ENCODE data around the gene IDH2.
A peak's percentile ranks its signal among the peaks of the same experiment; 100 is the strongest.

Gene IDH2

GRCh38 chr15:90037961-90038631, 64.2 kb downstream of the IDH2 start:
- H3K27ac ChIP-seq (ENCODE audit: low read length) = peak overlapping the region; percentile 14
- no peaks in the 10 kb centered on the region for H3K9me3 ChIP-seq (ENCODE audit: control insufficient read depth in 1 of 2, low read length in 2 of 2)
- no peak overlapping the region for H3K4me3 ChIP-seq (ENCODE audit: low read depth in 1 of 2, low read length in 2 of 2)
- H3K27me3 ChIP-seq (ENCODE audit: low read depth, low read length) = no peaks in the 10 kb centered on the region
- H3K4me1 ChIP-seq (ENCODE audit: control insufficient read depth in 1 of 2, insufficient read depth in 2 of 2, low read length in 2 of 2) = peaks cover 27 to 33% of the 10 kb centered on the region in 2 donors
- peaks cover 0 to 5% of the 10 kb centered on the region in 2 donors for H3K36me3 ChIP-seq (ENCODE audit: control insufficient read depth in 1 of 2, insufficient read depth in 2 of 2, low read length in 2 of 2)

GRCh38 chr15:90037511-90037860, 64.8 kb downstream of the IDH2 start:
- Histone ChIP-seq H3K36me3 (ENCODE audit: control insufficient read depth in 1 of 2, insufficient read depth in 2 of 2, low read length in 2 of 2) (peaks cover 0 to 3% of the 10 kb centered on the region in 2 donors), H3K4me1 (ENCODE audit: control insufficient read depth in 1 of 2, insufficient read depth in 2 of 2, low read length in 2 of 2) (peaks cover 29 to 34% of the 10 kb centered on the region in 2 donors), H3K27ac (ENCODE audit: low read length) (no peak overlapping the region), H3K9me3 (ENCODE audit: control insufficient read depth in 1 of 2, low read length in 2 of 2) (no peaks in the 10 kb centered on the region), H3K4me3 (ENCODE audit: low read depth in 1 of 2, low read length in 2 of 2) (no peak overlapping the region), H3K27me3 (ENCODE audit: low read depth, low read length) (no peaks in the 10 kb centered on the region)

- Histone ChIP-seq H3K9me3 (ENCODE audit: control insufficient read depth in 1 of 2, low read length in 2 of 2) (no peaks in the 10 kb centered on the region), H3K27me3 (ENCODE audit: low read depth, low read length) (no peaks in the 10 kb centered on the region), H3K4me1 (ENCODE audit: control insufficient read depth in 1 of 2, insufficient read depth in 2 of 2, low read length in 2 of 2) (peaks cover 29 to 34% of the 10 kb centered on the region in 2 donors), H3K36me3 (ENCODE audit: control insufficient read depth in 1 of 2, insufficient read depth in 2 of 2, low read length in 2 of 2) (no peaks in the 10 kb centered on the region), H3K4me3 (ENCODE audit: low read depth in 1 of 2, low read length in 2 of 2) (no peak overlapping the region), H3K27ac (ENCODE audit: low read length) (no peak overlapping the region)
Observed at GRCh38 chr15:90036806-90037510, 65.3 kb downstream of the IDH2 start.

DNA sequence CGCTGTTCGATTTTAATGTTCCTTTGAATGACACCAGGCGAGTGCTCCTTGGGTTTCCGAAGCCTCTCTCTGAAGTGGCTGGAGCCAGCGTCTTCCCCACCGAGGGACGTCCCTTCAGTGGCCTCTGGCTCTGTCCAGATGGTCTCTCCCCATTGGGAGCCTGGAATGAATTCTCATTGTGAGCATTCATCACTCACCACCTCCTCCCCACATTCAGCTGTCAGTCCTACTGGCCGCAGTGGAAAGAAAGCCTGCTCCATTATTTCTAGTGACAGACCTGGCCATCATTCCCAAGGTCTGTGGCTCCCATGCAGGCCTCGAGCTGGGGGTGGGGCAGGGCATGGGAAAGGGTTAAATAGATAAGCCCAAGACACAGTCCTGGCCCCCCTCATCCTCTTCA, 65.9 kb downstream of the IDH2 start:
- H3K27ac ChIP-seq (ENCODE audit: low read length) = no peak overlapping the region
- no peaks in the 10 kb centered on the region for H3K27me3 ChIP-seq (ENCODE audit: low read depth, low read length)
- peaks cover 29 to 34% of the 10 kb centered on the region in 2 donors for H3K4me1 ChIP-seq (ENCODE audit: control insufficient read depth in 1 of 2, insufficient read depth in 2 of 2, low read length in 2 of 2)
- H3K4me3 ChIP-seq (ENCODE audit: low read depth in 1 of 2, low read length in 2 of 2) = no peak overlapping the region
- H3K9me3 ChIP-seq (ENCODE audit: control insufficient read depth in 1 of 2, low read length in 2 of 2) = no peaks in the 10 kb centered on the region
- H3K36me3 ChIP-seq (ENCODE audit: control insufficient read depth in 1 of 2, insufficient read depth in 2 of 2, low read length in 2 of 2) = no peaks in the 10 kb centered on the region

- Histone ChIP-seq H3K27ac (ENCODE audit: low read length) (peak overlapping the region; percentile 82), H3K9me3 (ENCODE audit: control insufficient read depth in 1 of 2, low read length in 2 of 2) (no peaks in the 10 kb centered on the region), H3K27me3 (ENCODE audit: low read depth, low read length) (no peaks in the 10 kb centered on the region), H3K4me3 (ENCODE audit: low read depth in 1 of 2, low read length in 2 of 2) (no peak overlapping the region), H3K4me1 (ENCODE audit: control insufficient read depth in 1 of 2, insufficient read depth in 2 of 2, low read length in 2 of 2) (peaks cover 32 to 34% of the 10 kb centered on the region in 2 donors), H3K36me3 (ENCODE audit: control insufficient read depth in 1 of 2, insufficient read depth in 2 of 2, low read length in 2 of 2) (no peaks in the 10 kb centered on the region)
Observed at GRCh38 chr15:90035840-90036230, 66.4 kb downstream of the IDH2 start.

DNA sequence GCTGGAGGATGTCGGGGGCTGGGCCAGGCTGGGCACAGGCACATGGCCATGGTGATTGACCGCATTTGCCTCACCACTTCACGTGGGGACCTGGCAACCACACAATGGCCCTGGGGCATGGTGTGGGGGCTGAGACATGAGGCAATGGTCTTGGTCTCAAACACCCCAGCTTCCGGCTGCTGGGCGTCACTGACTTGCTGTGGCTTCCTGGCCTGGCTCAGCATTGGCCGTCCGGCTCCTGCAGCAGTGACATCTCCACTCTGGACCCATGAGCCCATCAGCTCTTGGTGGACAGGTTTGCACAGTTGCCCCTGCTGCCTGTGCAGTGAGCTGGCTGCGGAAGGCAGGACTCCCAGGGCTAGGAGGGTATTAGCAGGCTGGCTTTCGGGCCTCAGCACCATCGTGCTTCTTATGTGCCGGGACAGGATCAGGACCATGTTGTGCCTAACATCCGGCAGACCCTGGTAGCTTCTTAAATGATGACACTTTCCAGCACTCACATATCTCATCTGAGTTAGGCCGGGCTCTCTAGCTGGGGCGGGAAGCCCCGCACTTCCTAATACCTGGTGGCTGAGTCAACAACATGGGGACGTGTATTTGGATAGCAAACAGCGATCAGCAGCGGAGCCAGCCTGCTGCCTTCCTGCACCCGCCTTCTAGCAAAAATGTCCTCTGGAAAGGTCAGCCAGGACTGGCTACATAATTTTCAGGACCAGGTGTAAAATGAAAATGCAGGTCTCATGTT, 67.0 kb downstream of the IDH2 start:
- Histone ChIP-seq H3K4me1 (ENCODE audit: control insufficient read depth in 1 of 2, insufficient read depth in 2 of 2, low read length in 2 of 2) (peaks cover 27 to 32% of the 10 kb centered on the region in 2 donors), H3K4me3 (ENCODE audit: low read depth in 1 of 2, low read length in 2 of 2) (peak overlapping the region in 1 of 2 donors; percentile 11), H3K27me3 (ENCODE audit: low read depth, low read length) (no peaks in the 10 kb centered on the region), H3K36me3 (ENCODE audit: control insufficient read depth in 1 of 2, insufficient read depth in 2 of 2, low read length in 2 of 2) (no peaks in the 10 kb centered on the region), H3K9me3 (ENCODE audit: control insufficient read depth in 1 of 2, low read length in 2 of 2) (no peaks in the 10 kb centered on the region), H3K27ac (ENCODE audit: low read length) (peak overlapping the region; percentile 82)

- H3K9me3 ChIP-seq (ENCODE audit: control insufficient read depth in 1 of 2, low read length in 2 of 2) = no peaks in the 10 kb centered on the region
- H3K4me3 ChIP-seq (ENCODE audit: low read depth in 1 of 2, low read length in 2 of 2) = no peak overlapping the region
- H3K36me3 ChIP-seq (ENCODE audit: control insufficient read depth in 1 of 2, insufficient read depth in 2 of 2, low read length in 2 of 2) = no peaks in the 10 kb centered on the region
- H3K27ac ChIP-seq (ENCODE audit: low read length) = no peak overlapping the region
- H3K4me1 ChIP-seq (ENCODE audit: control insufficient read depth in 1 of 2, insufficient read depth in 2 of 2, low read length in 2 of 2) = peaks cover 24 to 27% of the 10 kb centered on the region in 2 donors
- H3K27me3 ChIP-seq (ENCODE audit: low read depth, low read length) = no peaks in the 10 kb centered on the region
Observed at GRCh38 chr15:90033448-90033847, 68.8 kb downstream of the IDH2 start.
